ENCODE data around the gene EMP2.

EMP2 gene

GRCh38 chr16:10611825-10612342 is 31.5 kb upstream of the EMP2 start:
- in situ Hi-C loops (cut with MboI; ENCODE audit: low pct_unique_long_range_greater_than_20kb, low sequenced_read_pairs): no loop called here

DNA sequence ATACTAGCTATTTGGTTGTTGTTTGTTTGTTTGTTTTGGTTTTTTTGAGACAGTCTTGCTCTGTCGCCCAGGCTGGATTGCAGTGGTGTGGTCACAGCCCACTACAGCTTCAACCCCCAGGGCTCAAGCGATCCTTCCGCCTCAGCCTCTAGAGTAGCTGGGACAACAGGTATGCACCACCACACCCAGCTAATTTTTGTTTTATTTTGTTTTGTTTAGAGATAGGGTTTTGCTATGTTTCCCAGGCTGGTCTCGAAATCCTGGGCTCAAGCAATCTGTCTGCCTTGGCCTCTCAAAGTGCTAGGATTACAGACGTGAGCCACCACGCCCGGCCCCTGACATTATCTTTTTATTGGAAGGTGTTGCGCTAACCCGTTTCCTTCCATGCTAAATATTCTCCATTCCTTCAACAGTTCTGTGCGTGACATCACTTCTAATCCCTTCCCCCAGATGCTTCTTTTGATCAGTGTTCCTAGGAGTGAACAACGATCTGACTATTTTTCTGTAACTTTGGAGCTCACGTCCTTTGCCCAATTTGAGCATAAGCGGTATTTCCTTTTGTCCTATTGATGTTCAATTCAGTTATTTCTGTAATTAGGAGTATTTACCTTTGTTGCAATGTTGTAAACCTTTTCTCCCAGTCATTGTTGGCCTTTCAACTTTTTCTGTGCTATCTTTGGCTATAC is 30.2 kb upstream of the EMP2 start:
- DNase-seq: no peak
- in situ Hi-C loops (cut with MboI; ENCODE audit: low pct_unique_long_range_greater_than_20kb, low sequenced_read_pairs): no loop called here

More at GRCh38 chr16:10611825-10612342, 31.5 kb upstream of the EMP2 start:
- DNase-seq: peak; percentile 16

- in situ Hi-C loops (cut with MboI; ENCODE audit: low pct_unique_long_range_greater_than_20kb, low sequenced_read_pairs): no loop called here
Observed at GRCh38 chr16:10609402-10609774, 29.0 kb upstream of the EMP2 start.

GRCh38 chr16:10608687-10609401 is 28.4 kb upstream of the EMP2 start:
- DNase-seq: no peak
- in situ Hi-C loops (cut with MboI; ENCODE audit: low pct_unique_long_range_greater_than_20kb, low sequenced_read_pairs): no loop called here

More at GRCh38 chr16:10609402-10609774, 29.0 kb upstream of the EMP2 start:
- DNase-seq: no peak

DNA sequence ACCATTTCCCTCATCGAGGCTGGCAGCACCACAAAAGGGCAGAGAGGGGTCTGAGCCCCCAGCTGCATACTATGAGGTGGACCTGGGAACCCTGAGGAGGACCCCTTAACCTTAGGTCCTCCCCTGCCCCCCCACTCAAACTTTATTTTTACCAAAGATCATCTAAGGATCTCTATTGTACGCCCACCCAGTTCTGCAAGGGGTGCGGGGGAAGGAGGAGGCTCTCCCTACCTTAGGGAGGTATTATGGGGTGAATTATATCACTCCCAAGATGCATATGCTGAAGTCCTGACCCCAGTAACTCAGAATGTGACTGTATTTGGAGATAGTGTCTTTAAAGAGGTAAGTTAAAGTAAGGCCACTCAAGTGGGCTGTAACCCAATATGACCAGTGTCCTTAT is 26.8 kb upstream of the EMP2 start:
- in situ Hi-C loops (cut with MboI; ENCODE audit: low pct_unique_long_range_greater_than_20kb, low sequenced_read_pairs): no loop called here
- DNase-seq: no peak

GRCh38 chr16:10606607-10607006 is 26.2 kb upstream of the EMP2 start:
- DNase-seq: no peak
- in situ Hi-C loops (cut with MboI; ENCODE audit: low pct_unique_long_range_greater_than_20kb, low sequenced_read_pairs): no loop called here

DNA sequence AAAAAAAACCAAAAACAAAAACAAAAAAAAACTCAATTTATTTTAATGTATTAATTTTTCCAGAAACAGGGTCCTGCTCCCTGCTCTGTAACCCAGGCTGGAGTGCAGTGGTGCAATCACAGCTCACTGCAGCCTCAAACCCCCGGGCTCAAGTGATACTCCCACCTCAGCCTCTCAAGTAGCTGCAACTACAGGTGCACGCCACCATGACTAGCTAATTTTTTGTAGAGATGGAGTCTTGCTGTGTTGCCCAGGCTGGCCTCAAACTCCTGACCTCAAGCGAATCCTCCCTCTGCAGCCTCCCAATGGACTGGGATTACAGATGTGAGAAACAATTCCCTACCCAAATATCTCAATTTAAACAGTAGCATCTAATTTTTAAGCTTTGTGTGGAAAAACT is 25.2 kb upstream of the EMP2 start:
- in situ Hi-C loops (cut with MboI; ENCODE audit: low pct_unique_long_range_greater_than_20kb, low sequenced_read_pairs): no loop called here
- DNase-seq: no peak

- no peak for DNase-seq
- in situ Hi-C loops (cut with MboI; ENCODE audit: low pct_unique_long_range_greater_than_20kb, low sequenced_read_pairs): no loop called here
Observed at GRCh38 chr16:10601444-10602408, 21.3 kb upstream of the EMP2 start.

DNA sequence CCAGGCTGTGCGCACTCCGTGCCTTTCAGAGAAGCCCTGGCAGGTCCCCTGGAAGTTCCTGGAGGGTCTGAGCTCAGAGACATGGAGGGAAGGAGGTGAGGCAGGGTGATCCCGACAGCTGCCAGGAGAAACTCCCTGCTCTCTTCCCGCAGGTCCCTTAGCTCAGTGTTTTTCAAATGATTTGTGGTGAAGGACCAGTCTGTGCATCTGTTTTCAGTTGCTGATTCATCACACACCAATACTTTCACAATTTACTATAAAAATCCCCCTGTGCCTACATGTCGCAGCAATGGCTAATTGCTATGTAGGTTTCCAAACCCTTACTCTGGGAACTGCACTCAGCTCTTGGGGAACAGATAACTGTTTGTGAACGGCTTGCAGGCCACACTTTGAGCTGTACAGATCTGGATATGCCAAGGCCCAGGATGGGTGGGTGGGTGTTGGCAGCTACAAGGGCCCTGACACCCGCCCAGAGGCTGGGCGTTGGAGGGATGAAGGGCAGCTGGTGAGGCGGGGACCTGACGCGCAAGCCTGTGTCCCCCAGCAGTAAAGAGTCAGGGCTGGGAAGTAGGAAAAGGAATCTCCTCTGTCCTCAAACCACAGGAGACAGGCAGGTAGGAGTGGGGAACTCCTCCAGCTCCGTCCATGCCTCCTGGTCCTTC is 20.5 kb upstream of the EMP2 start:
- in situ Hi-C loops (cut with MboI; ENCODE audit: low pct_unique_long_range_greater_than_20kb, low sequenced_read_pairs): no loop called here
- DNase-seq: no peak

GRCh38 chr16:10599626-10600025 is 19.2 kb upstream of the EMP2 start:
- in situ Hi-C loops (cut with MboI; ENCODE audit: low pct_unique_long_range_greater_than_20kb, low sequenced_read_pairs): no loop called here
- no peak for DNase-seq

GRCh38 chr16:10598157-10598556 is 17.8 kb upstream of the EMP2 start:
- in situ Hi-C loops (cut with MboI; ENCODE audit: low pct_unique_long_range_greater_than_20kb, low sequenced_read_pairs): no loop called here
- DNase-seq: no peak

DNA sequence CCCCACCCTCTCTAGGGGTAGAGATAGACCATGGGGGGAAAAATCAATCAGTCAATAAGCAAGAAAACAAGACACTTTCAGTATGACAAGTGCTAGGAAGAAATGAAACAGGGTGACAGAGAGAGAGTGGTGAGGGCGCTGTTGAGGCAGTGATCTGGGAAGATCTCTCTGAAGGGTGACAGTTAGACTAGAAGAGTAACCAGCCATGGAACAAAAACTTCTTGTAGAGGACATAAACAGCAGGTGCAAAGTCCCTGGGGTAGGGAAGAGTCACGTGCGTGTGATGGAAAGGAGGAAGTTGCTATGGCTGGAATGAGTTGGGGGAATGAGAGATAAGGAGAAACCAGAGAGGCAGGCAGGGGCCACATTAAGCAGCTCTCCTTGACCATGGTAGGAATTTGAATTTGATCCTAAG is 16.8 kb upstream of the EMP2 start:
- DNase-seq: no peak
- in situ Hi-C loops (cut with MboI; ENCODE audit: low pct_unique_long_range_greater_than_20kb, low sequenced_read_pairs): no loop called here

DNA sequence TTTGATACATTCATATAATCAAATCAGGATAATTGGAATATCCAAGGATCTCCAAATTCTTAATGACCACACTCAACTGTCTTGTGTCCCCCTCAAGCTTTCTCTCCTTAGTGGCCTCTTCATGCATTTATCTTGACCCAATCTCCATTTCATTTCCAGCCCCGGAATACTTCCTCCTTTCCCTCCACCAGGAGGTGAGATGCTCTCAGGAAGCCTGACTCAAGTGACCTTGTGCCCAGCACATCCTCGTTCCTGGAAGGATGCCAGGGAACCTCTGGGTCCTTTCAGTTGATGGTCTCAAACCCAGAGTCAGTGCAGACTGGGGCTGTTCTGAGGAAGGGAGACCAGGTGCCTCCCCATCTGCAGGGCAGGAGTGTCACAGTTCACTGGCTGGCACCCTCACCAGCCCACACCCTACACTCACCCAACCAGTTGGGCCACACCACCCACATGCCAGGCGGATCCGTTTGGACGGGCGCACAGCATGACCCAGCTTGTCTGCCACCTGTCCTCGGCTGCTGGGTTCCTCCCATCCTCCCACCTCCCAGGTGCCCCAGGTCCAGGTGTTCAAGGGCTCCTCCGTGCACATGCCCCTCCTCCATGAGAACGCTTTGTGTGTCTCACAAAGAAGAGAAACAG is 14.0 kb upstream of the EMP2 start:
- in situ Hi-C loops (cut with MboI; ENCODE audit: low pct_unique_long_range_greater_than_20kb, low sequenced_read_pairs): no loop called here
- DNase-seq: no peak

DNA sequence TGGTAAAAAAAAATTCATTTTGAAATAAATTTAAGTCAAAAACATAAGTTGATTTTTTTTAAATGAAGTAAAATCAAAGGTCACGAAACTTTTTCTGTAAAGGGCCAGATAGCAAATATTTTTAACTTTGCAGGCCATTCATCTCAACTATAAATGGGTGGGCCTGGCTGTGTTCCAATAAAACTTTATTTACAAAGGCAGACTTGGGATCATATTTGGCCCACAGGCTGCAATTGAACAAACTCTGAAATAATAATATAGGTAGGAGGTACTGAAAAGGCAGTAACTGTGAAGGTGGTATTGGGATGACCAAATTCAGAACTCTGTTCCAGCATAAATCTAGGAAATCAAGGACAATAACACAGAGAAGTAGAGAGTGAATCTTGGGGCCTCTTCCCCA is 12.2 kb upstream of the EMP2 start:
- DNase-seq: no peak
- in situ Hi-C loops (cut with MboI; ENCODE audit: low pct_unique_long_range_greater_than_20kb, low sequenced_read_pairs): no loop called here

GRCh38 chr16:10590342-10590741 is 9.9 kb upstream of the EMP2 start:
- no peak for DNase-seq
- in situ Hi-C loops (cut with MboI; ENCODE audit: low pct_unique_long_range_greater_than_20kb, low sequenced_read_pairs): no loop called here

GRCh38 chr16:10589109-10589508 is 8.7 kb upstream of the EMP2 start:
- DNase-seq: no peak
- in situ Hi-C loops (cut with MboI; ENCODE audit: low pct_unique_long_range_greater_than_20kb, low sequenced_read_pairs): no loop called here

- no peak for DNase-seq
- in situ Hi-C loops (cut with MboI; ENCODE audit: low pct_unique_long_range_greater_than_20kb, low sequenced_read_pairs): no loop called here
Observed at GRCh38 chr16:10587622-10588021, 7.2 kb upstream of the EMP2 start.

GRCh38 chr16:10584981-10585438 is 4.6 kb upstream of the EMP2 start:
- DNase-seq: no peak
- in situ Hi-C loops (cut with MboI; ENCODE audit: low pct_unique_long_range_greater_than_20kb, low sequenced_read_pairs): no loop called here

DNA sequence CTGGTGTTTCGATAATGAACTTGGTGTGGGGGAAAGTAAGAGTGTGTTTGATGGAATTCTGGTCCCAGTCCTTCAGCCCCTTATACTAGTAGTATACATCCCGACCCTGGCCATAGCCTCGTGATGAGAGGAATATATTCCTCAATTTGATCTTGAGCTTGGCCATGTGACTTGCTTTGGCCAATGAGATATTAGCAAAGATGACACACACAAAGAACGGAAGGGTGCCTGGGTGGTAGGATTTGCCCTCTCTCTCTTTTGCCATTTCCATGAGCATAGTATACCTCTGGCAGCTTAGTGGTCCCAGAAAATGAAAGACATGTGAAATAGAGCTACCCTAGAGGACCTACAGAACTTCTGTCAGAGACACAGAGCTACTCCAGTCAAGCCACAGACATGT is 2.9 kb upstream of the EMP2 start:
- in situ Hi-C loops (cut with MboI; ENCODE audit: low pct_unique_long_range_greater_than_20kb, low sequenced_read_pairs): no loop called here
- no peak for DNase-seq
